Thymus (tissue), 14 donors: ENCODE measurements around the gene NPR1. TPM values are rescaled to one million over a fixed set of nuclear protein-coding genes. Genes with fewer than 3 reads are reported as not detected.

Source experiments
- DNase-seq, 9 donors: peaks; one replicate each; pipeline ENCODE4 v3.0.0-alpha.2; 2013; ENCODE audit warnings: low spot score in 9 of 9, low read depth in 6 of 9, missing footprints in 1 of 9
- H3K27ac ChIP-seq, 2 donors: one replicate each; pipeline ENCODE4 v1.5.1; 2013; ENCODE audit warnings: control low read depth in 1 of 2, low read depth in 1 of 2, low read length in 1 of 2, mild to moderate bottlenecking in 1 of 2, moderate library complexity in 1 of 2
- H3K27me3 ChIP-seq, 2 donors: one replicate each; pipeline ENCODE4 v1.5.1; 2013; ENCODE audit warnings: low read length in 1 of 2; ENCODE audit not compliant: control insufficient read depth in 2 of 2, insufficient read depth in 1 of 2
- H3K36me3 ChIP-seq, 2 donors: one replicate each; pipeline ENCODE4 v1.5.1; 2013; ENCODE audit warnings: low read length in 1 of 2, mild to moderate bottlenecking in 1 of 2, moderate library complexity in 1 of 2; ENCODE audit not compliant: control insufficient read depth in 2 of 2, insufficient read depth in 2 of 2
- H3K4me1 ChIP-seq, 2 donors: one replicate each; pipeline ENCODE4 v1.5.1; 2013; ENCODE audit warnings: low read length in 2 of 2; ENCODE audit not compliant: control insufficient read depth in 2 of 2, insufficient read depth in 2 of 2
- H3K4me3 ChIP-seq, 2 donors: one replicate each; pipeline ENCODE4 v1.5.1; 2013; ENCODE audit warnings: low read length in 2 of 2, control low read depth in 1 of 2, mild to moderate bottlenecking in 1 of 2
- H3K9me3 ChIP-seq, 2 donors: one replicate each; pipeline ENCODE4 v1.5.1; 2013; ENCODE audit warnings: low read length in 1 of 2, mild to moderate bottlenecking in 1 of 2; ENCODE audit not compliant: control insufficient read depth in 2 of 2, insufficient read depth in 1 of 2
- WGBS: extraction: QIAGEN DNeasy Blood & Tissue Kit; methylation state at CpG from one replicate; pipeline ENCODE4 v1.1.7; 2013; 5-methylcytosine and 5-hydroxymethylcytosine counted together
- long read RNA-seq, 10 donors: transcript quantifications; one replicate each; lab custom pipeline, GENCODE V29; 2026
- polyA plus RNA-seq: library from polyadenylated mRNA; stranded (reverse); fragments of 200-250 nt; gene quantifications from one replicate; pipeline ENCODE4 v1.2.3, GENCODE V29; 2013
- total RNA-seq: library from RNA; stranded (reverse); fragments of 120-200 nt; gene quantifications from one replicate; pipeline ENCODE4 v1.2.4, GENCODE V29; 2013
- donor health status: healthy.

Gene NPR1
- total RNA-seq (2.5 TPM), polyA plus RNA-seq (10.1 TPM)
- long read RNA-seq, donor 1, result 0 reads
- long read RNA-seq, donor 2, result 0 reads
- long read RNA-seq, donor 3, result 0 reads
- long read RNA-seq, donor 4, full-length matches to known transcripts, result 2 of 2 reads
- long read RNA-seq, donor 4, partial matches to known transcripts, result 0 of 2 reads
- long read RNA-seq, donor 4, other reads (novel, unspliced or antisense), result 0 of 2 reads
- long read RNA-seq, donor 5, result 0 reads
- long read RNA-seq, donor 6, result 0 reads
- long read RNA-seq, donor 7, result 0 reads
- long read RNA-seq, donor 8, result 0 reads
- long read RNA-seq, donor 9, result 0 reads
- long read RNA-seq, donor 10, full-length matches to known transcripts, result 2 of 2 reads
- long read RNA-seq, donor 10, partial matches to known transcripts, result 0 of 2 reads
- long read RNA-seq, donor 10, other reads (novel, unspliced or antisense), result 0 of 2 reads

DNA sequence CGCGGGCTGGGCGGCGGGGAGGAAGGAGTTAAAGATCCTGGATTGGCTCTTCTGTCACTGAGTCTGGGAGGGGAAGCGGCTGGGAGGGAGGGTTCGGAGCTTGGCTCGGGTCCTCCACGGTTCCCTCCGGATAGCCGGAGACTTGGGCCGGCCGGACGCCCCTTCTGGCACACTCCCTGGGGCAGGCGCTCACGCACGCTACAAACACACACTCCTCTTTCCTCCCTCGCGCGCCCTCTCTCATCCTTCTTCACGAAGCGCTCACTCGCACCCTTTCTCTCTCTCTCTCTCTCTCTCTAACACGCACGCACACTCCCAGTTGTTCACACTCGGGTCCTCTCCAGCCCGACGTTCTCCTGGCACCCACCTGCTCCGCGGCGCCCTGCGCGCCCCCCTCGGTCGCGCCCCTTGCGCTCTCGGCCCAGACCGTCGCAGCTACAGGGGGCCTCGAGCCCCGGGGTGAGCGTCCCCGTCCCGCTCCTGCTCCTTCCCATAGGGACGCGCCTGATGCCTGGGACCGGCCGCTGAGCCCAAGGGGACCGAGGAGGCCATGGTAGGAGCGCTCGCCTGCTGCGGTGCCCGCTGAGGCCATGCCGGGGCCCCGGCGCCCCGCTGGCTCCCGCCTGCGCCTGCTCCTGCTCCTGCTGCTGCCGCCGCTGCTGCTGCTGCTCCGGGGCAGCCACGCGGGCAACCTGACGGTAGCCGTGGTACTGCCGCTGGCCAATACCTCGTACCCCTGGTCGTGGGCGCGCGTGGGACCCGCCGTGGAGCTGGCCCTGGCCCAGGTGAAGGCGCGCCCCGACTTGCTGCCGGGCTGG lies at the start of gene NPR1:
TSS of gene NPR1 (plus strand) at position 170 of the 818 bp plus-strand sequence. CDS start at position 591, 421 bp downstream.
- peak in 1 of 9 donors; percentile 31 for DNase-seq
- Histone ChIP-seq H3K4me1 (peaks cover 16 to 23% of the 10 kb centered on the region in 2 donors), H3K27ac (no peak within 1 kb of the TSS), H3K27me3 (peaks cover 42 to 68% of the 10 kb centered on the region in 2 donors), H3K9me3 (peaks cover 0 to 6% of the 10 kb centered on the region in 2 donors), H3K36me3 (no peaks in the 10 kb centered on the region), H3K4me3 (peak within 1 kb of the TSS; percentile 27 to 50)
- WGBS, result 1% methylated on average over 78 of the region's 78 CpGs

DNA sequence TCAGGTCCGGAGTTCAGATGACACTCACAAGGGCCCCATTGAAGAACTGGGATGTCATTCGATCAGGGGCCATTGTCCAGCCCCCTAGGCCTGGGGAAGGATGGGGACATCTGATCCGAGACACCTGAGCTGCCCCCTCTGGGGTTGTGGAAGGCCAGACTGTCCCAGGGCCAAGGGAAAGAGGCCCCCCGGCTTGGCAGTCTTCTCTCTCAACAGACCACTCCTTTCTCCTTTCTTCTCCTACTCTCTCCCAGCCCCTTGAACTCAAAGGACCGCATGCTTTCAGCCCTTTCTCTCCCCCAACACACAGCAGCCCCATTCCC lies 49.2 kb upstream of the NPR1 start:
- no peak for DNase-seq
- 96% methylated on average over 5 of the region's 5 CpGs for WGBS
- Histone ChIP-seq H3K36me3 (no peaks in the 10 kb centered on the region), H3K9me3 (peaks cover 0 to 6% of the 10 kb centered on the region in 2 donors), H3K4me1 (peaks cover 0 to 30% of the 10 kb centered on the region in 2 donors), H3K27me3 (peaks cover 0 to 8% of the 10 kb centered on the region in 2 donors), H3K4me3 (no peak overlapping the region), H3K27ac (no peak overlapping the region)

DNA sequence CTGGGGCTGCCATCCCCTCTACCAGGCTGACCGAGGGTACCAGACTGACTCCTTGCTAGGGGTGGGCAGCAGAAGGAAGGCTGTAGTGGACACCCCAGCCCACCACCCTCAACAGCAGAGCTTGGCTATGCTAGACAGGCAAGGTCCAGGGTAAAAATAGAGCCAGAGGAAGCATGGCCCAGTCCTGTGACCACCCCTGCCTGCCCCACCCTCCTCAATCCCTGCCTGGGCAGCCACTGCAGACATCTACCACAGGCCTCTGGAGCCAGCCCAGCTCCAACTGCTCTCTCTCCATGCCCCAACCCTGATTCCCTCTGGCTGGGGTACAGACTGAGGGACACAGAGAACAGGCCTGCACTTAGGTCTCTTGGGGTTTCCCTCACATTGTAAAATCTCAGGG lies 48.5 kb upstream of the NPR1 start:
- Histone ChIP-seq H3K36me3 (no peaks in the 10 kb centered on the region), H3K27ac (no peak overlapping the region), H3K4me3 (no peak overlapping the region), H3K4me1 (peaks cover 2 to 32% of the 10 kb centered on the region in 2 donors), H3K27me3 (peaks cover 0 to 8% of the 10 kb centered on the region in 2 donors), H3K9me3 (peaks cover 0 to 6% of the 10 kb centered on the region in 2 donors)
- no peak for DNase-seq
- 97% methylated on average over 1 of the region's 1 CpG for WGBS

DNA sequence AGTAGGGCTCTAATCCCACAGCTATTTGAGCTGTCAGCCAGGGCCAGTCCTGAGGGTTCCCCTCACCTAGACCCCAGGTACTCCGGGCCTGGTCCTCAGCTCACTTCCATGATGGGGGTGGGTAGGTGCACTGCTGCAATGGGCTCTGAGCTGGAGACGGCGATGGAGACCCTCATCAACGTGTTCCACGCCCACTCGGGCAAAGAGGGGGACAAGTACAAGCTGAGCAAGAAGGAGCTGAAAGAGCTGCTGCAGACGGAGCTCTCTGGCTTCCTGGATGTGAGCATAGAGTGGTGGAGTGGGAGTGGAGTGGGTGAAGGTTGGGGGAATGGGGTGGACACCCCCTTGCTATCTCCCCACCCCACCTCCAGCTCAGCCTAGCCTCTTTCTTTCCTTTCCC lies 48.1 kb upstream of the NPR1 start:
- 95% methylated on average over 7 of the region's 7 CpGs for WGBS
- Histone ChIP-seq H3K36me3 (no peaks in the 10 kb centered on the region), H3K4me3 (no peak overlapping the region), H3K27me3 (peaks cover 0 to 8% of the 10 kb centered on the region in 2 donors), H3K9me3 (peaks cover 0 to 6% of the 10 kb centered on the region in 2 donors), H3K27ac (no peak overlapping the region), H3K4me1 (peaks cover 6 to 36% of the 10 kb centered on the region in 2 donors)
- no peak for DNase-seq

DNA sequence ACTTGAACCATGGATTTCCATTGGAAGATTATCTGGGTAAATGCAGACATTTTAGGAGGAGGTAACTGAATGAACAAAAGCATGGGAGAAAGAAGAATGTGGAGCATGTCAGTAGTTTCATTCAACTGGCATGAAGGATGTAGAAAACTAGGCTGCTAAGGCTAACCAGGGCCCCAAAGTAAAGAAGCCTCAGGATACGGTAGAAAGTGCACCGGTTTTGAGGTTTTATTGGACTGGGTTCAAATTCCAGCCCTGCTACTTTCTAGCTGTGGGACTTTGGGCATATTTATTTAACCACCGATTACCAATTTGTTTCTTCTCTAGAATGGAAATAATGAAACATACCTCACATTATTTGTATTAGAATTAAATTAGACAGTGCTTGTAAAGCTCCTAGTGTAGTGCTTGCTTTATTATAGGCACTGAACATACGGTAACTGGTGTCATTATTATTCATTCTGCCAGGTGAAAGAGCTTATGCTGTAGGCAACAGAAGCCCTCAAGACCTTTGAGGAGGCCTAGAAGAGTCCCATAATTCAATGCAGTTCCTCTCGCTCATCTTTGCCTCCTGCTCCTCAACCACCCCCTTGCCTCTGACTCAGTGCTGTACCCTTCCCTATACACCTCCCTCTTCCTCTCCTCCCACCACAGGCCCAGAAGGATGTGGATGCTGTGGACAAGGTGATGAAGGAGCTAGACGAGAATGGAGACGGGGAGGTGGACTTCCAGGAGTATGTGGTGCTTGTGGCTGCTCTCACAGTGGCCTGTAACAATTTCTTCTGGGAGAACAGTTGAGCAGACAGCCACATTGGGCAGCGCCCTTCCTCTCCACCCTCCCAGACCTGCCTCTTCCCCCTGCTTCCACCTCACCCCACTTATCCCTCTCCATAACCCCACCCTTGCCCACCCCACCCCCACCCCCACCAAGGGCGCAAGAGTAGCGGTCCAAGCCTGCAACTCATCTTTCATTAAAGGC lies 47.2 kb upstream of the NPR1 start:
- WGBS, result 96% methylated on average over 10 of the region's 10 CpGs
- no peak for DNase-seq
- no peak overlapping the region for H3K4me3 ChIP-seq
- peaks cover 0 to 8% of the 10 kb centered on the region in 2 donors for H3K27me3 ChIP-seq
- H3K4me1 ChIP-seq, result peaks cover 11 to 44% of the 10 kb centered on the region in 2 donors
- no peak overlapping the region for H3K27ac ChIP-seq
- peaks cover 6 to 8% of the 10 kb centered on the region in 2 donors for H3K36me3 ChIP-seq
- peaks cover 0 to 6% of the 10 kb centered on the region in 2 donors for H3K9me3 ChIP-seq

DNA sequence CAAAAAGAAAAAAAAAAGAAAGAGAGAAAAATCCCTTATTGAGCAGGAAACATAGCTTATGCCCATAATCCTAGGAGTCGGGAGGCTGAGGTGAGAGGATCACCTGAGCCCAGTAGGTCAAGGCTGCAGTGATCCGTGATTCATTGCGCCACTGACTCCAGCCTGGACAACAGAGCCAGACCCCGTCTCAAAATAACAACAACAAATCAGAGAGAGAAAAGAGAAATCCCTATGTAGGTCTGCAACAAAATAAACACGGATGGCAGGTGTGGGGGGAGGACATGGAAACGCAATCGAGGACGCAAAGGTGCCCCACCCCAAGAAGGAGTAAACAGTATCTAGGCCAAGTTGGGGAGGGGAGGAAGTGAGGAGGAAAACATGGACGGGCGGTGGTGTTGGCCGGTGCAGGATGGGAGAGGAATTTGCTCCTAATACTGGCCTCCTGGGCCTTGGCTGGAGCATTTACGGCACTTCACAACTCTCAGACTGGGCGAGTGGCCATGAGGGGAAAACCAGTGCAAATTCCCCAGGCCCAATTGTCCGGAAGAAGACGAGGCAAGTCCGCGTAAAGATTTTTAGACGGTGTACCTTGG lies 45.2 kb upstream of the NPR1 start:
- Histone ChIP-seq H3K36me3 (peaks cover 22 to 26% of the 10 kb centered on the region in 2 donors), H3K27me3 (no peaks in the 10 kb centered on the region), H3K27ac (peak overlapping the region; percentile 38 to 100), H3K9me3 (peaks cover 0 to 6% of the 10 kb centered on the region in 2 donors), H3K4me1 (peaks cover 14 to 33% of the 10 kb centered on the region in 2 donors), H3K4me3 (peak overlapping the region; percentile 98 to 100)
- WGBS, result 83% methylated on average over 18 of the region's 18 CpGs
- DNase-seq, result no peak

DNA sequence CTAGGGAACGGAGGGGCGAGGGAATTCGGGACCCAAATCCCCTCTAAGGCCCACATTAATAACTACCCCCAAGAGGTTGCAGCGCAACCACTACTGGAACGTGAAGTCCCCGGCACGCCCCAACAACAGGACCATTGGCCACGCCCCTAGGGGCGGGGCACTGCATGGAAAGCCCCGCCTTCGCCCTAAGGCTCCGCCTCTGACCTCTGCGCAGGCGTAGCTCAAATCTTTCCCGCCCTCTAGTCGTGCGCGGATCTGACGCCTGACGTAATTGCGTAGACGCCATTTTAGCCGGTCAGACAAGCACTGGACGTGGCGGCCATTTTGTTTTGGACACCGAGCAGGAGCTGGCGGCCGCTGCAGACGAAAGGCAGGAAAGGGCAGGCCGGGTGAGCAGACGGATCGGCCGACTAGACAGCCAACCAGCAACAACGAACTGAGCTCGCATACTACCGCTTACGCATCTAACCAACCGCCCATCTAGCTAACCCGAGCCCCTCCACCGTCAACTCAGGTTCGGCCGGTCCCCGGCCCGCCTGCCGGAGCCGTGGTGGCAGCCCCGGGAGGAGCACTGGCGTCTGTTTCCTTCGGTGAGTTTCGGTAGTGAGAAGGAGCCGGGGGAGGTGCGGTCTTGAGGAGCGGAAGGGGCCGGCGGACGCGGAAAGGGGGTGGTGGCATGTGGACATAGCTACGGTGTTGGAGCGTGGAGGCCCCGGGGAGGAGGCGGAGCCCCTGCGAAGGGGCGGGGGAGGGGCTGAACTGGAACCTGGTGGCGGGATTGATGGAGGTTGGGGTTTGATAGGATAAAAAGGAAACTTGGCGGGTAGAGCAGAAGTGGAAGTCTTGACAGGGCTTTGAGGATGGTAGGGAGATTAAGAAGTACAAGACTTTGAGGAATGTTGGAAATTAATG lies 44.5 kb upstream of the NPR1 start, which contains the start of gene CHTOP:
TSS of gene CHTOP (plus strand) at position 313 of the 912 bp plus-strand sequence. CDS start 2,523 bp downstream, outside the sequence.
- peak; percentile 94 to 99 (median 98) for DNase-seq
- Histone ChIP-seq H3K4me3 (peak within 1 kb of the TSS; percentile 98 to 100), H3K27ac (peak within 1 kb of the TSS; percentile 100), H3K27me3 (no peaks in the 10 kb centered on the region), H3K9me3 (peaks cover 0 to 6% of the 10 kb centered on the region in 2 donors), H3K4me1 (peaks cover 14 to 28% of the 10 kb centered on the region in 2 donors), H3K36me3 (peaks cover 26 to 34% of the 10 kb centered on the region in 2 donors)
- 4% methylated on average over 65 of the region's 65 CpGs for WGBS
